Measurements from ENCODE around the gene NOS1. TPM values are rescaled to one million over a fixed set of nuclear protein-coding genes. Genes with fewer than 3 reads are reported as not detected.
"Not testable (repeated sequence)": the region's sequence is repeated elsewhere in the genome, so short reads cannot be mapped to it uniquely, and the experiment has no call there.

The NOS1 gene
- total RNA-seq, 1 experiment from 2014 or later, result not detected

DNA sequence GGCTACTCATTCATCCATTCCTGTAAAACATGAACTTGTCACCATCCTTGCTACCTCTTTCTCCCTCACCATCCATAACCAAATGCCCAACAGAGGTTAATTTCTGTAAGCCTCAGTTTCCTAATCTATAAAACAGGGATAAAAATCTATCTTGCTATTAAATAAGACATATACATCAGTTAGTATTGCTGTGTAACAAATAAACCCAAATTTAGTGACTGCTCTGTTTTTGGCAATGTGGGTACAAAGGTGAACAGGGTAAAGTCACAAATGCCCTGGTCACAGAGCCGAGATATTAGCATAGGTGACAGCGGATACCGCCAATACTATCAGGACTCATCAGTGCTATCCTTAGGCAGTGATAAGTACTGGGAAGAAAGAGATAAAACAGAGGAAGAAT is 167.5 kb downstream of the NOS1 start:
- in situ Hi-C loops (cut with HindIII; ENCODE audit: low sequenced_read_pairs), result no loop called here
- no peak for DNase-seq (ENCODE audit: low spot score)

DNA sequence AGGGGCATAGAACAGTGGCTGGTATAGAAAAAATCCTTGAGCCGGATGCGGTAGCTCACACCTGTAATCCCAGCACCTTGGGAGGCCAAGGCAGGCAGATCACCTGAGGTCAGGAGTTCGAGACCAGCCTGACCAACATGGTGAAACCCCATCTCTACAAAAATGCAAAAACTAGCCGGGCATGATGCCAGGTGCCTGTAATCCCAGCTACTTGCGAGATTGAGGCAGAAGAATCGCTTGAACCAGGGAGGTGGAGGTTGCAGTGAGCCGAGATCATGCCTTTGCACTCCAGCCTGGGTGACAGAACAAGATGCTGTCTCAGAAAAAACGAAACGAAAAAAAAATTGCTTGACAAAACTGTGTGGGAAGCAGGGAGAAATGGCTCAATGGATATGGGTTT is 168.8 kb downstream of the NOS1 start:
- in situ Hi-C loops (cut with HindIII; ENCODE audit: low sequenced_read_pairs); DNase-seq (ENCODE audit: low spot score): not testable (repeated sequence)

DNA sequence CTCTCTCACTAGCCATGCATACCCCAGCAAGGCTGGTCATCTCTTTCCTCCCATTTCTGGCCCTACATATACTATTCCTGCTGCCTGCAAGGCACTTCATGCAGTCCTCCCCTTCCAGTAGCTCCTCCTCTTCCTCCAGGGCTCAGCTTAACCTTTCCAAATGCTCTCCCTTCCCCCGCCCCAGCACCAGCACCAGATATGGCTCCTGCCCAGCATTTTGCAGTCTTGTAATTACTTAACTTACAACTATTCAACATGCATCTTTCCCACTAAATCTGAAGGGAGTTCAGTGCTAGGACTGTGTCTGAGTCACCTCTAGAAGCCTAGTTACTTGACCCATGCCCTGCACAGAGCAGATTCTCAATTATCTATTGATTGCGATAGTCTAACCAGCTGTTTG is 169.4 kb downstream of the NOS1 start:
- DNase-seq (ENCODE audit: low spot score), result no peak
- in situ Hi-C loops (cut with HindIII; ENCODE audit: low sequenced_read_pairs), result no loop called here

DNA sequence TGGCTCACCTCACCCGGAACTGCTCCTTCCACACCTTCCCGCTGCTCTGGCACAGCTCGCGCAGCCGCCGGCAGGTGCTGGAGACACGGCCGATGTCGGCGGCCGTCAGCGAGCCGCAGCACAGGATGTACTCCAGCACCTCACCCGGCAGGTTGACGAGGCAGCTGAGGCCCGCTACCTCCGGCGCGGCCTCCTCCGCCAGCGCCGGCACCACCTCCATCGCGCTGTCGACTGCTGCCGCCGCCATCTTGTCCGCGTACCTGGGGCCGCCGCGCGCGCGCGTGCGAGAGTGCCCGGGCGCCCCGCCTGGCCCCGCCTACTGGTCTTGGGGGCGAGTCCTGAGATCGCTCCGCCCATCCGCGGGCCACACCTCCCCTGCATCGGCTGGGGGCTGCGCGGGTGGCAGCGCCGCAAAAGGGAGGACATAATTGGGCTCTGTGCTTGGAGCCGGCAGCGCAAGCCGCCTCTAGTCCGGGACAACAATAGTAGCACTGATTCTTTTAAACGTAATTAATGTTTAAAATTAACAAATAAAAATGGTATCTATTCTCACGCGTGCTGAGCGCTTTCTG is 171.1 kb downstream of the NOS1 start, which contains the start of gene FBXO21:
Gene FBXO21, minus strand, starts transcription at position 261 of the 572 bp plus-strand sequence. Its CDS starts 14 bp downstream, at position 247.
- in situ Hi-C loops (cut with HindIII; ENCODE audit: low sequenced_read_pairs), result no loop called here
- peak; percentile 91 for DNase-seq (ENCODE audit: low spot score)

DNA sequence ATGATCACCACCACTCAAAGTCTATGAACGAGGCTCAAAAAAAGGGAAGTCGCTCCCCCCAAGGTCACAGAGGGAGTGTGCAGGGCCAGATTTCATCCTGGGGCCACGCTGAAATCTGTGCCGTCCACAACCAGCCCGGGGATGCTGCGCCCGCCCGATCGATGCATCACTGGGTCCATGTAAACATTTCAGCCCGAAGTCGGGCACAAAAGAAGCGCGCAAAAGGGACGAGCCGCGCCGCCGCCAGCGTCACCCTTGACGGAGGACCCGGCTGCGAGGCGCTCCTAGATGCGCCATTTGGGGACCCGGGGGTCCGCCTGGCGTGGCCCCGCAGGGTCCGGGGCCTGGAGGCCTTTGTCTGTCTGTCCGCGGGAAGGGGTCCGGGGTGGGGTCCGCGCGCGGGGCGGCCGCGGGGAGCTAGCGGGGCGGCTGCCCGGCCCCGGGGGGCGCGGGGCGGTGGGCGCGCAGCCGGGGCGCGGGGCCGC is 171.7 kb downstream of the NOS1 start:
- in situ Hi-C loops (cut with HindIII; ENCODE audit: low sequenced_read_pairs), result no loop called here
- peak; percentile 39 for DNase-seq (ENCODE audit: low spot score)

DNA sequence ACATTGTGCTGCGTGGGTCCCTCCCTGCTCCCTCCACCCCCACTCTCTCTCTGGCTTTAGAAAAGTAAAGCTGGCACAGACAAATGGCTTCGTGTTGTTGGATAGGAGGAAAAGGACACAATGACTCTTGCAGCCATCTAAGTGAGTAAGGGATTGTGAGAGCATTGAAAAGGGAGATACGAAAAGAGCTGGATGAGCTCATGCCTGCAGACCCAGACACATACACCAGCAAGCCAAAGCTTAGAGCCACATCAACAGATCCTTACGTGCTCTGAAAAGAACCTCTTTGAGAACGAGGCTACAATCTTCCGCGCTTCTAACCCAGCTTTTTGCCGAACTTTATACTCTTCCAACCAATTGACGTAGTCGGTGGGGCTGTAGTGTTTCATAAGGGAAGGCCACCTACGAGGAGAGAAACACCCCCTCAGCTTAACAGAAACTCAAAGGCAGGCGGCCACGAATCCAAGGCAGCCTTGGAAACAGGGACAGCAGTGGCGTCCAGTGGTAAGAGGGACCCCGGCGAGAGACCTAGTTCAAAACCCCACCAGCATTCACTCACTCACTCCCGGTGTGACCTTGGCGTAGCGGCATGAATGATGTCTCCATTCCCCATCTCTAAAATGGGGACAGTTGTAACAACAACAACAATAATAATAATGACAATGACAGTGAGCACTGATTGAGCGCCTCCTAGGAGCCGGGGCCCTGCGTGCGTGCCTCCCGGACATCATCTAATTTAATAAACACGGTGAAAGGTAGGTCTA is 172.3 kb downstream of the NOS1 start:
- peak; percentile 59 for DNase-seq (ENCODE audit: low spot score)
- in situ Hi-C loops (cut with HindIII; ENCODE audit: low sequenced_read_pairs), result no loop called here

DNA sequence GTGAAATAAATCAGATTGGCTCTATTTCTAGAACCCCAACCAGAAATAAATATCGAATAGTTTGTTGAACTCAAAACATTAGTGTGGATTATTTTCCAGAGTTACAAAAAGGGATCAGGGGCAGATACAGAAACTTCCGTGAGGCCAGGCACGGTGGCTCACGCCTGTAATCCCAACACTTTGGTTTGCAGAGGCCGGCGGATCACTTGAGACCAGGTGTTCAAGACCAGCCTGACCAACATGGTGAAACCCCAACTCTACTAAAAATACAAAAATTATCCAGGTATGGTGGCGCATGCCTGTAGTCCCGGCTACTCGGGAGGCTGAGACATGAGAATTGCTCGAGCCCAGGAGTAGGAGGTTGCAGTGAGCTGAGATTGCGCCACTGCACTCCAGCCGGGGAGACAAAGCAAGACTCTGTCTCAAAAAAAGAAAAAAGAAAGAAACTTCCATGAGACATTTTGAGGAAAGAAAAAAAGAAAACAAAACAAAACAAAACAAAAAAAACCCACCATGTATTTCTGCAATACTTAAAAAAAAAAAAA is 173.2 kb downstream of the NOS1 start:
- in situ Hi-C loops (cut with HindIII; ENCODE audit: low sequenced_read_pairs), result no loop called here
- DNase-seq (ENCODE audit: low spot score), result no peak

DNA sequence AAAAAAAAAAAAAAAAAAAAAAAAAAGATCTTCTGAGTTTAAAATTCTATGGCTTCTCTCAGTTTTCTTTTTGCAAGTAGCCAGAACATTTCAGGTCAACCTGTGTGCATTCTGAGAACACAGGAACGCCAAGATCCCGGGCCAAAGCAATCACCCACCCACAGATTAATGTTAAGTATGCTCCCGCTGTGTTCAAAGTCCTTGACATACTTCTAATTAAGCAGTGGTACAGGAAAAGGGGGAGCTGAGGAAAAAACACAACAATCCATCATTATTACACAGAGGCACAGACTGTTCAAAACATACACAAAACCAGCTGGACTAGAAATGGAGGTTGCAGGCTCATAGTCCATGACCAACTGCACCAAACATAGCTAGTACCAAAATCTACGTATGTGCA is 174.0 kb downstream of the NOS1 start:
- in situ Hi-C loops (cut with HindIII; ENCODE audit: low sequenced_read_pairs), result no loop called here
- DNase-seq (ENCODE audit: low spot score), result peak; percentile 25

DNA sequence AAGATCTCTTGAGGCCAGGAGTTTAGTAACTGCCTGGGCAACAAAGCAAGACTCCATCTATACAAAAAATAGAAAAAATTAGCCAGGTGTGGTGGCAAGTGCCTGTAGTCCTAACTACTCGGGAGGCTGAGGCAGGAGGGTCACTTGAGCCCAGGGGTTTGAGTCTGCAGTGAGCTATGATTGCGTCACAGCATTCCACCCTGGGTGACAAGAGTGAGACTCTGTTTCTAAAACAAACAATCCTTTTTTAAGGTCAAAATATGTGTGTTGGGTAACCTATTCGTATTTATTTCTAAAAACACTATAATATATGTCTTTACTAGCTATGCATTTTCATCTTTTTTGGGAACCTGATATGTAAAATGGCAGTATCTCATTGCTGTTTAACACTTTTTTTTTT is 178.6 kb downstream of the NOS1 start:
- DNase-seq (ENCODE audit: low spot score), result no peak
- in situ Hi-C loops (cut with HindIII; ENCODE audit: low sequenced_read_pairs), result no loop called here

DNA sequence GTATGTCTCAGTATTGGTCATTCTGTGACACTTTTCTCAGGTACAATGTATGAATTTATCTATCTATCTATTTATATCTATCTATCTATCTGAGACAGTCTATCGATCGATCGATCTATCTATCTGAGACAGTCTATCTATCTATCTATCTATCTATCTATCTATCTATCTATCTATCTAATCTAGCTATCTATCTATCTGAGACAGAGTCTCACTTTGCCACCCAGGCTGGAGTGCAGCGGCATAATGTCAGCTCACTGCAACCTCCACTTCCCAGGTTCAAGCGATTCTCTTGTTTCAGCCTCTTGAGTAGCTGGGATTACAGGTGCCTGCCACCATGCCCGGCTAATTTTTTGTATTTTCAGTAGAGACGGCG is 180.0 kb downstream of the NOS1 start:
- DNase-seq (ENCODE audit: low spot score); in situ Hi-C loops (cut with HindIII; ENCODE audit: low sequenced_read_pairs): not testable (repeated sequence)

DNA sequence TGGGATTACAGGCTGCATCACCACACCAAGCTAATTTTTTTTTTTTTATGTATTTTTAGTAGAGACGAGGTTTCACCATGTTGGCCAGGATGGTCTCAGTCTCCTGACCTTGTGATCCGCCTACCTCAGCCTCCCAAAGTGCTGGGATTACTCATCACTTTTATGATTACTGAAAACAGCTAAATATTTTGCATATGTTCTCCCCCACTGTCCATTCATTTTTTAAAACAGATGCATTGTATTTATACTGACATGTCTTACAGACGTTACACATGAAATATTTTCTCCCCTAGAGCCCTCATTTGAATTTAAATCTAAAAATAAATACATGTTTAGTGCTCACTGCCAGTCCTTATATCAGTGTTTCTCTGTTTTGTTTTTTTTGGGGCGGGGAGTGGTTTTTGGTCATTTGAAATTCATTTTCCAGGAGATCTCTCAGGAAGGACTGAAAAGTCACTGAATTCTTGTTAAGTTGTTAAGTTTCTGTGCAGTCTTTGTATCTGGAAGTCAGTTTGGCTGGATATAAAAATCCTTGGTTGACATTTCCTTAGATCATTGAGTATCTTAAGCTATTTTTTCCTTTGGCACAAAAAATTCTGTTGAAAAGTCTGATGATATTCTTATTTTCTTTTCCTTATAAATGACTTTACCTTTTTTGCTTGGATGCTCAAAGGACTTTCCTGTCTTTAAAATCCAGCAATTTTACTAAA is 180.5 kb downstream of the NOS1 start:
- DNase-seq (ENCODE audit: low spot score), result no peak
- in situ Hi-C loops (cut with HindIII; ENCODE audit: low sequenced_read_pairs), result no loop called here

DNA sequence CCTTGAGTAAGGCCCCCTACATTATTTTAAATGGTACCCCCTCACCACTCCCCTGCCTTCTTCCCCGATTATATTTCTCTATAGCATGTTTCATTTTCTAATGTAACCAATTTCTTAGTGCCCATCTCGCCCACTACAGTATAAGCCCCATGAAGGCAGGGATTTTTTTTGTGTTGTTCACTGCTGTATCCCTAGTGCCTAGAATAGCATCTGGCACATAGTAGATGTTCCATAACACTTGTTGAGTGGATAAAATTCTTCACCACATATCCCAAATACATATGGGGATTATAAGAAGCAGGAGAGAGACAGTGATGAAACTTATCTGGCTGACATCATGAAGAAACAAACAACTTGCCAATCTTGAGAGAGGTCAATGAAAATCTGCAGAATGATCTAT is 182.7 kb downstream of the NOS1 start:
- in situ Hi-C loops (cut with HindIII; ENCODE audit: low sequenced_read_pairs), result no loop called here
- no peak for DNase-seq (ENCODE audit: low spot score)

DNA sequence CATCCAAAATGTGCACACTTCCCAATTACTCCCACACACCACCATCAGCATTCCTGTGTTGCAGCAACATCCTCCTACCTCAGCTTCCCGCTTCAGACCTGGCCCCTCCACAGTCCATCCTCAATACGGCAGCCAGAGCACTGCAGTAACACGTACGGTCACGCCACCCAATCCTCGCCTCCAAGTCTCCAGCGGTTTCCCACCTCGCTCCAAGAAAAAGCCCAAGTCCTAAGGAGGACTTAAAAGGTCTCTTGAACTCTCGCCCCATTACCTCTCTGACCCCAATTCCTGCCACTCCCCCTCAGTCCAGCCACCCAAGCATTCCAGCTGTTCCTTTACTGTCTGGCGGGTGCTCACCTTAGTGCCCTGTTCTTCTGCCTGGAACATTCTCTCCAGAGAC is 183.1 kb downstream of the NOS1 start:
- no peak for DNase-seq (ENCODE audit: low spot score)
- in situ Hi-C loops (cut with HindIII; ENCODE audit: low sequenced_read_pairs), result no loop called here

DNA sequence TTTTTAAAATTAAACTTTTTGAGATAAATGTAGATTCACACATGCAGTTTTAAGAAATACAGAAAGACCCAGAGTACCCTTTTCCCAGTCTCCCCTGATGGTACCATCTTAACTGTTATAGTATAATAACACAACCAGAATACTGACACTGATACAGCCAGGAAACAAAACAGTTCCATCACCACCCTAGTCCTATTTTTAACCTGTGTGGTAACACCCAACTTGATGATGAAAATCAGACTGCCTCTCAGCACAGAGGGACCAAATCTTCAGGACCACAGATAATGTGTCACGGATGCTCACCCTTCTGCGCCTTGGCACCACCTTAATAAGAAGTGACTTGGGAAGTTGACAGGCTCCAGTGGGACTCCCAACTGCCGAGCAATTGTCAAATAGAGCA is 189.3 kb downstream of the NOS1 start:
- in situ Hi-C loops (cut with HindIII; ENCODE audit: low sequenced_read_pairs), result no loop called here
- DNase-seq (ENCODE audit: low spot score), result no peak

DNA sequence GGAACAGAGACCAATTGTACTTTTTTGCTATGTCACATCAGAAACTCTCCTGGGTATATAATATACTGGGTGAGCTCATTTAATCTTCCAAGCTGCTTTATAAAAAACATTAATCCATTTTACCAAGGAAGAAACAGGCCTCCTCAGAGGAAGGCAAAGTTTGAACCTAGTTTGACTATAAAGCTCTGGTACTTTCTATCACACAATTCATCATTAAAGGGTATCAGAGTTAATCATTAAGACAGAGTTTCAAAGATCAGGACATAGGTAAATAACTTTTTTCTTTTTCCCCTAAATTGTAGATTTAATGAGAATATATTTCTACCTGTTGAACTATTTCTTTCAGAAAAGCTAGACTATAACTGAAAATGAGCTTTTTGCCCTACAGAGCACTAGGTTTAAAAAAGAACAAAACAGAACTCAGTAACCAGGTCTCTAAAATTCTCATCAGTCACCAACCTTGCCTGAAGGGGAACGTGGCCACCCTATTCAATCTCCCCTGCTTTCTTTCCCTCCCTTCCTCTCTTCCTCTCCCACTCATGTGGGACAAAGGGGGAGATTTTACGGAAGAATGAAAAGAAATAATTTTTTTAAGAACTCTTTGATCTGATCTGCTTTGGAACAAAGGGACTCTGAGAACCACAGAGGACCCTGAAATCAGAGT is 189.8 kb downstream of the NOS1 start:
- in situ Hi-C loops (cut with HindIII; ENCODE audit: low sequenced_read_pairs), result no loop called here
- DNase-seq (ENCODE audit: low spot score), result no peak

DNA sequence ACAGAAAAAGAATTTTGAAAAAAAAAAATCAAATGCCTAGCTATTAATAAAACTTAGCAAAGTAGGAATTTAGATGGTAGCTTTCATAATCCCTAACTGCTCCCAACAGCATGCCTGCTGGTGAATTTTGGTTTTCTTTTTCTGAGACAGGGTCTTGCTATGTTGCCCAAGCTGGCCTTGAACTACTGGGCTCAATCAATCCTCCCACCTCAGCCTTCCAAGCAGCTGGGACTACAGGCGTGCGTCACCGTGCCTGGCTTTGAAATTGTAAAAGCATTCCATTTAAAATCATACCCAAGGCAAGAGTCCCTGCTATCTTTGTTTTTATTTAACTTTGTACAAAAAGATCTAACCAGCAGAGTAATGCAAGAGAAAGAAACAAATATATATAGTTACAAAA is 191.9 kb downstream of the NOS1 start:
- in situ Hi-C loops (cut with HindIII; ENCODE audit: low sequenced_read_pairs), result no loop called here
- DNase-seq (ENCODE audit: low spot score), result no peak

DNA sequence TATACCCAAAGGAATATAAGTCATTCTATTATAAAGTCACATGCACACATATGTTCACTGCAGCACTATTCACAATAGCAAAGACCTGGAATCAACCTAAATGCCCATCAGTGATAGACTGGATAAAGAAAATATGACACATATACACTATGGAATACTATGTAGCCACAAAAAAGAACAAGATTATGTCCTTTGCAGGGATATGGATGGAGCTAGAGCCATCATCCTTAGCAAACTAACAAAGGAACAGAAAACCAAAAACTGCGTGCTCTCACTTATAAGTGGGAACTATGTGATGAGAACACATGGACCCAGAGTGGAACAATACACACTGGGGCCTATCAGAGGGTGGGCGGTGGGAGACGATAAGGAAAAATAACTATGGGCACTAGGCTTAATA is 192.4 kb downstream of the NOS1 start:
- no peak for DNase-seq (ENCODE audit: low spot score)
- in situ Hi-C loops (cut with HindIII; ENCODE audit: low sequenced_read_pairs), result no loop called here

DNA sequence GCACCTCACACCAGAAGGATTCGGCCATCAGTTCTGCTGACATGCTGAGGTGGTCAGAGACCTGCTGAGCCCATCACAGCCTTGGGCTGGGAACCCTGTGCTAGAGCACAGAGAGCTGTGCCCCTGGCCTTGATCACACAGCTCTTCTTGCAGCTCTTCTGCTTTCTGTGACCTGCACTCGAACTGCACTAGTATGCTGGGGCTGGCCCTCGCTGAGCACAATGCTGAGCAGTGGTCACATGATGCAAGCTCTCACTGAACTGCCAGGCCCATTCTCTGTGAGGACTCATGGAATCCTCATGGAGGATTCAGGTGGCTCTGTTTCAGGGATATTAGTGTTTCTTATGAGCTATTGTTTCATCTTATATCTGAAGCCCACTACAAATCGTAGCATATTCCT is 193.7 kb downstream of the NOS1 start:
- DNase-seq (ENCODE audit: low spot score), result no peak
- in situ Hi-C loops (cut with HindIII; ENCODE audit: low sequenced_read_pairs), result no loop called here

DNA sequence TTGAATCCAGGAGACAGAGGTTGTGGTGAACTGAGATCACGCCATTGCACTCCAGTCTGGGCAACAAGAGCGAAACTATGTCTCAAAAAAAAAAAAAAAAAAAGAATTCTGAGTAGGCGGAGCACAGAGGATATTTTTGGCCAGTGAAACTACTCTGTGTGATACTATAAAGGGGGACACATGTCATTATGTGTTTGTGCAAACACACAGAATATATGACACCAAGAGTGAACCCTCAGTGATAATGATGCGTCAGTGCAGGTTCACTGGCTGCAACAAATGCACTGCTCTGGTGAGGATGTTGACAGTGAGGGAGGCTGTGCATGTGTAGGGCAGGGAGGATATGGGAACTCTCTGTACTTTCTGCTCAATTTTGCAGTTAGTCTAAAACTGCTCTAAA is 195.3 kb downstream of the NOS1 start:
- no peak for DNase-seq (ENCODE audit: low spot score)
- in situ Hi-C loops (cut with HindIII; ENCODE audit: low sequenced_read_pairs), result no loop called here

DNA sequence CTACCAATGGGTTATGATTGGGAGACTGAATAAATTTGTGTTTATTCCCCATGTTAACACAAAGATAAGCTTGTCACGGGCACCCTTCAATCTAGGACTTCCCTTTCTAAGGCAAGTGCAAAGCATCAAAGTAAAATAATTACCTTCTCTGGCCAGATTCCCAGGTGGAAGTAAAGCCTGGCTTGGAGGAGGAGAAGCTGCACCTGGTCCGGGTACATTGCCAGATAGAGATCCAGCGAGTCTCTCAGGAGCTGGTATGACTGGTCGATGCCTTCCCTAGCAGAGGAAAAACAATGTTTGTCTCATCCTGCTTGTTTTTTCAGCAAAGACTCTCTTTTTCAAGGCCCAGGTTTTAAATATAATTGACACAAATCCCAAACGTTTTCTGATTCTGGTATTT is 196.1 kb downstream of the NOS1 start:
- peak; percentile 97 for DNase-seq (ENCODE audit: low spot score)
- in situ Hi-C loops (cut with HindIII; ENCODE audit: low sequenced_read_pairs), result no loop called here
